Keratinocyte (primary cell): ENCODE results near the gene PER1. TPM values are rescaled to one million over a fixed set of nuclear protein-coding genes. Genes with fewer than 3 reads are reported as not detected.

Experiments
- DNase-seq: peaks from one replicate; pipeline ENCODE4 v3.0.0-alpha.2; 2011; ENCODE audit warnings: low read depth, missing footprints, low spot score
- FAIRE-seq: peaks from 2 replicates; lab custom pipeline; 2011; peaks lifted over from hg19 to GRCh38; lab: Jason Lieb, UNC
- H2AFZ ChIP-seq: 2 replicates; pipeline ENCODE4 v1.6.0; 2012; ENCODE audit warnings: low read length, control low read depth, inconsistent platforms; ENCODE audit not compliant: control insufficient read depth
- H3K27ac ChIP-seq: 2 replicates; pipeline ENCODE4 v1.5.1; 2011; ENCODE audit warnings: low read length; ENCODE audit not compliant: control insufficient read depth, insufficient read depth
- H3K27me3 ChIP-seq: 3 replicates; pipeline ENCODE4 v1.6.0; 2011; ENCODE audit warnings: low read length; ENCODE audit not compliant: control insufficient read depth, insufficient read depth; ENCODE audit errors: extremely low read depth
- H3K36me3 ChIP-seq, 2 experiments: 2 replicates in 1 of 2; 3 replicates in 1 of 2; pipeline ENCODE4 v1.5.1; 2011; ENCODE audit warnings: low read length in 2 of 2, mild to moderate bottlenecking in 1 of 2; ENCODE audit not compliant: control insufficient read depth in 2 of 2, insufficient read depth in 2 of 2; ENCODE audit errors: extremely low read depth in 1 of 2
- H3K4me1 ChIP-seq: 3 replicates; pipeline ENCODE4 v1.5.1; 2011; ENCODE audit warnings: low read length; ENCODE audit not compliant: control insufficient read depth, insufficient read depth; ENCODE audit errors: extremely low read depth
- H3K4me2 ChIP-seq: 3 replicates; pipeline ENCODE4 v1.6.0; 2011; ENCODE audit warnings: low read depth, low read length; ENCODE audit not compliant: control insufficient read depth, insufficient read depth; ENCODE audit errors: extremely low read depth
- H3K4me3 ChIP-seq, 3 experiments: fragments of 200-600 bp in 1 of 3; sonication (generic) in 1 of 3; 2 replicates in 2 of 3; 3 replicates in 1 of 3; pipeline ENCODE4 v1.5.1; 2011 to 2016; ENCODE audit warnings: low read length in 3 of 3, mild to moderate bottlenecking in 3 of 3, control low read depth in 2 of 3, inconsistent platforms in 1 of 3, low read depth in 1 of 3, mixed read lengths in 1 of 3, mixed run types in 1 of 3, moderate library complexity in 1 of 3; ENCODE audit not compliant: control insufficient read depth in 2 of 3, insufficient read depth in 2 of 3; ENCODE audit errors: extremely low read depth in 1 of 3
- H3K79me2 ChIP-seq: 2 replicates; pipeline ENCODE4 v1.6.0; 2012; ENCODE audit warnings: low read length; ENCODE audit not compliant: control insufficient read depth, insufficient read depth
- H3K9ac ChIP-seq: 3 replicates; pipeline ENCODE4 v1.6.0; 2011; ENCODE audit warnings: low read length; ENCODE audit not compliant: control insufficient read depth, insufficient read depth; ENCODE audit errors: extremely low read depth
- H3K9me1 ChIP-seq: 3 replicates; pipeline ENCODE4 v1.6.0; 2011; ENCODE audit warnings: low read length; ENCODE audit not compliant: control insufficient read depth, insufficient read depth; ENCODE audit errors: extremely low read depth
- H3K9me3 ChIP-seq: 2 replicates; pipeline ENCODE4 v1.5.1; 2012; ENCODE audit warnings: low read depth, low read length; ENCODE audit not compliant: control insufficient read depth
- H4K20me1 ChIP-seq: 3 replicates; pipeline ENCODE4 v1.6.0; 2011; ENCODE audit warnings: low read length; ENCODE audit not compliant: control insufficient read depth, insufficient read depth; ENCODE audit errors: extremely low read depth
- EZH2 ChIP-seq: IDR thresholded peaks from one replicate; pipeline ENCODE4 v1.6.1; 2012; ENCODE audit warnings: inconsistent platforms, mild to moderate bottlenecking, low read length, moderate library complexity
- dilution Hi-C: fragments of 300-500 bp; cut with MboI; formaldehyde crosslinking; loops from one replicate; pipeline ENCODE4 v1.7.0; 2020; ENCODE audit warnings: low sequenced_read_pairs; ENCODE audit not compliant: extremely low pct_ligation_motif_present
- polyA plus RNA-seq, 5 experiments: library from polyadenylated mRNA; depleted of rRNA in 3 of 5; stranded (reverse) in 3 of 5; stranded (forward) in 1 of 5; unstranded in 1 of 5; fragments of >200 nt; gene quantifications; 1 replicate in 1 of 5; 2 replicates in 3 of 5; 3 replicates in 1 of 5; pipeline versions ENCODE4 v1.2.1 to v1.2.3, GENCODE V29; 2011 to 2012; ENCODE audit warnings: missing spikeins in 2 of 5, low read depth in 1 of 5, low replicate concordance in 1 of 5
- TF ChIP-seq, protein P1 (sequence below), 3 experiments: IDR thresholded peaks in 1 of 3; conservative IDR thresholded peaks in 1 of 3; optimal IDR thresholded peaks in 1 of 3; 2 replicates in 2 of 3; 3 replicates in 1 of 3; pipeline versions ENCODE3 to v1.5.1; 2011; ENCODE audit warnings: low read length in 3 of 3, mild to moderate bottlenecking in 3 of 3, moderate library complexity in 2 of 3, control low read depth in 1 of 3, inconsistent platforms in 1 of 3; ENCODE audit not compliant: insufficient read depth in 2 of 3; ENCODE audit errors: extremely low read depth in 1 of 3

PER1 gene
- polyA plus RNA-seq, 1 donor (not counting 4 experiments of a cell fraction or from before 2014, with no cell fraction given): 15.1 TPM

DNA sequence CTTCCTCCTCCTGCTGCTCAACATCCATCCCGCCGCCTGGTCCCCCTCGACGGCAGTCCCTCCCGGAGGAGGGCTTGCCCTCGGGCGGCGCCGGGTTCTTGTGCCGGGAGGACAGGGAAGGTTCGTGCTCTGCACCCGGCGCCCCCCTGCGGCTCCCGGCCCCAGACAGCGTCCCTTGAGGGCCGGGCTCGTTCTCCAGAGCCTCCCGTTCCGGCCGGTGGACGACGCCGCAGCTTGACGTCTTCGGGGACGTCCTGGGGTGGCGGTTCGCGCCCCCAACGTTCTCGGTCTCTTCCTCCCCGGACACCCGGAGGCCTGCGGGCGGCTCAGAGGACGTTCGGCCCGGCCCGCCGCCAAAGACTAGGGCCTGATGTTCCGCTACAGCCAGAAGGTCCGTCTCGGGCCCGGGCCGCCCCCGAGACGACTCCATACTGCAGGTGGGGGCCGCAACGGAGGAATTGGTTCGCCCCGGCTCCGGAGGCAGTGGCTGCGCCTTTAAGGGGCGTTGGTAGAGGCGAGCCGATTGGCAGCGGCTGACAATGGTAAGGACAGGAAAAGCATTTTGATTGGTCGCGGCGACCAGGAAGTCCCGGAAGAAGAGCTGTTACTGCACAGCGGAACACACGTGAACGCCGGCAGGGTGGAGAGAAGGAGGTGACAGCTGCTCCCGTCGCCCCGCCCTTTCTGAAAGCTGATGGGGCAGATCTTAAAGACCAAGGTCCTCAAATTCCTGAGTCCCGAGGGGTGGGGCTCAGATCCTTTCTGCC is 37.7 kb upstream of the PER1 start, which contains the start of gene BORCS6:
TSS of gene BORCS6 (minus strand) at position 470 of the 767 bp plus-strand sequence. CDS start at position 430, 40 bp downstream.
- H3K9me1 ChIP-seq: no peaks in the 10 kb centered on the region
- FAIRE-seq (peak; percentile 72), DNase-seq (peak; percentile 88)
- H3K36me3 ChIP-seq: no peaks in the 10 kb centered on the region
- H3K27ac ChIP-seq: peak within 1 kb of the TSS; percentile 62
- H3K9me3 ChIP-seq: no peaks in the 10 kb centered on the region
- H3K4me1 ChIP-seq: peaks cover 33% of the 10 kb centered on the region
- peak within 1 kb of the TSS; percentile 82 for H3K9ac ChIP-seq
- H3K79me2 ChIP-seq: peaks cover 14% of the 10 kb centered on the region
- peak within 1 kb of the TSS; percentile 73 to 93 (median 84) for H3K4me3 ChIP-seq
- TF ChIP-seq EZH2: no peak
- TF ChIP-seq, protein P1, sequence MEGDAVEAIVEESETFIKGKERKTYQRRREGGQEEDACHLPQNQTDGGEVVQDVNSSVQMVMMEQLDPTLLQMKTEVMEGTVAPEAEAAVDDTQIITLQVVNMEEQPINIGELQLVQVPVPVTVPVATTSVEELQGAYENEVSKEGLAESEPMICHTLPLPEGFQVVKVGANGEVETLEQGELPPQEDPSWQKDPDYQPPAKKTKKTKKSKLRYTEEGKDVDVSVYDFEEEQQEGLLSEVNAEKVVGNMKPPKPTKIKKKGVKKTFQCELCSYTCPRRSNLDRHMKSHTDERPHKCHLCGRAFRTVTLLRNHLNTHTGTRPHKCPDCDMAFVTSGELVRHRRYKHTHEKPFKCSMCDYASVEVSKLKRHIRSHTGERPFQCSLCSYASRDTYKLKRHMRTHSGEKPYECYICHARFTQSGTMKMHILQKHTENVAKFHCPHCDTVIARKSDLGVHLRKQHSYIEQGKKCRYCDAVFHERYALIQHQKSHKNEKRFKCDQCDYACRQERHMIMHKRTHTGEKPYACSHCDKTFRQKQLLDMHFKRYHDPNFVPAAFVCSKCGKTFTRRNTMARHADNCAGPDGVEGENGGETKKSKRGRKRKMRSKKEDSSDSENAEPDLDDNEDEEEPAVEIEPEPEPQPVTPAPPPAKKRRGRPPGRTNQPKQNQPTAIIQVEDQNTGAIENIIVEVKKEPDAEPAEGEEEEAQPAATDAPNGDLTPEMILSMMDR (optimal IDR thresholded peaks at IDR 0.05 in 1 of 3, IDR thresholded peaks at IDR 0.05 in 1 of 3, conservative IDR thresholded peaks at IDR 0.05 in 1 of 3; ENCODE audit: extremely low read depth in 1 of 3, insufficient read depth in 2 of 3, low read length in 3 of 3): peak in 1 of 3 experiments; percentile 23
- no peaks in the 10 kb centered on the region for H4K20me1 ChIP-seq
- dilution Hi-C loops: no loop called here
- peak within 1 kb of the TSS; percentile 88 for H3K4me2 ChIP-seq
- no peaks in the 10 kb centered on the region for H3K27me3 ChIP-seq
- peak within 1 kb of the TSS; percentile 67 for H2AFZ ChIP-seq

DNA sequence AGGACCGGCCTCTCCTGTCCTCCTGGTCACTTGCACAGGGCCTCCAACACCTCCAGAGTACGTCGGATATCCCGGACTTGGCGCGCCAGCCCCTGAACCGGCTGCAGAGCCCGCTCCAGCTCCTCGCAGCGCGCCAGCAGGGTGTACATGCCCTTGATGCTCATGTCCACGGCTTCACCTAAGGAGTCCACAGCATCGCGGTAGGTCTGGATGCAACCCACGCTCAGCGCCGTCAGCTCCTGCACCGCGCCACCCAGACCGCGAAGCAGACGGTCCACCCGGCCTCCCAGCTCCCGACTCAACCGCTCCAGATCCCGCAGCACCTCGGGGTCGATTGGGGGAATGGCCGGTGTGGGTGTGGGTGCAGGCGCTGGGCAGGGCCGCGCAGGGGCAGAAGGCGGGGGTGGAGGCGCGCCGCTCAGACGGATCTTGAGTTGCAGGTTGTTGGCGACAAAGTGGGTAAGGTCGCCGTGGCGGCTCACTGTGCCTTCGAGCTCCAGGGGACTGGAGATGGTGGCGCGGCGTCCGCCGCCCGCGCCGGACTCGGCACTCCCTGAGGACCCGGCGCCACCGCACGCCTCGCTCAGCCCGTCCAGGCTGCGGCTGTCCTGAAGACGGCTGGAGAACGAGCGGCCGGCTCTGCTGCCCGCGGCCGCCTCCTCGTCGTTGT is 37.0 kb upstream of the PER1 start:
- peaks cover 33% of the 10 kb centered on the region for H3K4me1 ChIP-seq
- dilution Hi-C loops: no loop called here
- peak overlapping the region; percentile 62 for H3K27ac ChIP-seq
- peak overlapping the region; percentile 73 to 93 (median 84) for H3K4me3 ChIP-seq
- H3K9ac ChIP-seq: peak overlapping the region; percentile 82
- TF ChIP-seq, protein P1 (optimal IDR thresholded peaks at IDR 0.05 in 1 of 3, IDR thresholded peaks at IDR 0.05 in 1 of 3, conservative IDR thresholded peaks at IDR 0.05 in 1 of 3; ENCODE audit: extremely low read depth in 1 of 3, insufficient read depth in 2 of 3, low read length in 3 of 3): no peak
- TF ChIP-seq EZH2: no peak
- no peaks in the 10 kb centered on the region for H4K20me1 ChIP-seq
- no peaks in the 10 kb centered on the region for H3K27me3 ChIP-seq
- H3K36me3 ChIP-seq: no peaks in the 10 kb centered on the region
- H3K4me2 ChIP-seq: peak overlapping the region; percentile 88
- H2AFZ ChIP-seq: peak overlapping the region; percentile 67
- FAIRE-seq: no peak
- no peaks in the 10 kb centered on the region for H3K9me1 ChIP-seq
- H3K79me2 ChIP-seq: peaks cover 14% of the 10 kb centered on the region
- no peaks in the 10 kb centered on the region for H3K9me3 ChIP-seq
- no peak for DNase-seq
